Myocyte (in vitro differentiated cells): Measurements from ENCODE around the gene TLR5. TPM values are rescaled to one million over a fixed set of nuclear protein-coding genes. Genes with fewer than 3 reads are reported as not detected.

Source experiments
- DNase-seq: peaks from one replicate; pipeline ENCODE4 v3.0.0-alpha.2; 2012; ENCODE audit warnings: low read depth
- total RNA-seq: library from RNA; depleted of rRNA; stranded (reverse); fragments of >200 nt; gene quantifications from 2 replicates; pipeline ENCODE4 v1.2.3, GENCODE V29; 2014

TLR5 gene
- total RNA-seq, 1 donor from 2014 or later = 0.75 TPM

- DNase-seq = peak; percentile 59
These were observed 68.4 kb downstream of the TLR5 start for GRCh38 chr1:223074445-223075300.

GRCh38 chr1:223068900-223069665 is 74.0 kb downstream of the TLR5 start:
- DNase-seq = no peak

GRCh38 chr1:223067914-223068313 is 75.1 kb downstream of the TLR5 start:
- DNase-seq = no peak

- DNase-seq = no peak
These were observed 76.6 kb downstream of the TLR5 start for GRCh38 chr1:223066415-223066814.

DNA sequence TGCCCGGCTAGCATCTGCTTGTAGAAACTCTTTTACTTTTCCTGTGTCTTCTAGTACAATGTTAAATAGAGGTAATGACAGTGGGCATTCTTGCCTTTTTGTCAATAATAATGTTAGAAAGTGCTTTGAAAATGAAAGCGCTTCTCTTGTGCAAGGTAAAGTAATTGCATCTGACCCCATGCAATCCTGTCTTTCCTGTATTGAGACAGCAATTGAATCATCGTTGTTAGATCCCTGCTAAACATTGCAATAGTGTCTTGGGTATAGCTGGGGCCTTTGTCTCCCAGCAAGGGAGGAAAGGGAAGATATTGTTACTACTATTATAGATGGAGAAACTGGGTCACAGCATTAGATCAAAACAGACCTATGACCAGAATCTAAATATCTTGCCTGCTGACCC is 80.9 kb downstream of the TLR5 start:
- no peak for DNase-seq

- no peak for DNase-seq
These were observed 83.5 kb downstream of the TLR5 start for GRCh38 chr1:223059526-223059925.

Other genes starting within 250 kb of the TLR5 start
- gene SUSD4, start 220.9 kb upstream of the TLR5 start, total RNA-seq = 2.0 and 4.1 TPM in 2 replicates